ENCODE data around the gene SMAP2.

The SMAP2 gene

GRCh38 chr1:40397258-40397657, 23.7 kb downstream of the SMAP2 start:
- no peak overlapping the region for H3K4me3 ChIP-seq (ENCODE audit: low read length)
- H3K9ac ChIP-seq (ENCODE audit: low read length) = no peak overlapping the region
- H3F3A ChIP-seq (ENCODE audit: insufficient read depth, low read length) = no peaks in the 10 kb centered on the region
- no peaks in the 10 kb centered on the region for H4K20me1 ChIP-seq (ENCODE audit: insufficient read depth, low read length)
- no peaks in the 10 kb centered on the region for H3K27me3 ChIP-seq (replicated peaks; ENCODE audit: insufficient read depth, low read length)
- H3K27ac ChIP-seq (ENCODE audit: low read length) = no peak overlapping the region
- peaks cover 98% of the 10 kb centered on the region for H3K79me2 ChIP-seq (ENCODE audit: low read length)
- no peak for DNase-seq
- peaks cover 15% of the 10 kb centered on the region for H3K4me1 ChIP-seq (ENCODE audit: low read length)
- no peaks in the 10 kb centered on the region for H3K36me3 ChIP-seq (replicated peaks; ENCODE audit: insufficient read depth, low read length)
- H2AFZ ChIP-seq (ENCODE audit: low read length) = no peak overlapping the region
- TF ChIP-seq CTCF (IDR thresholded peaks at IDR 0.05; ENCODE audit: low read length) = no peak
- TF ChIP-seq EZH2 (optimal IDR thresholded peaks at IDR 0.05; ENCODE audit: low read depth, low read length) = no peak
- no peak for TF ChIP-seq EZH2phosphoT487 (IDR thresholded peaks at IDR 0.05; ENCODE audit: low read length)
- no peak overlapping the region for H3K4me2 ChIP-seq (ENCODE audit: low read depth, low read length)
- no peaks in the 10 kb centered on the region for H3K9me3 ChIP-seq (replicated peaks; ENCODE audit: insufficient read depth, low read length)
- H3K9me2 ChIP-seq (replicated peaks; ENCODE audit: insufficient read depth, low read length) = no peaks in the 10 kb centered on the region

- H3K4me2 ChIP-seq (ENCODE audit: low read depth, low read length) = no peak overlapping the region
- H3K36me3 ChIP-seq (replicated peaks; ENCODE audit: insufficient read depth, low read length) = no peaks in the 10 kb centered on the region
- no peaks in the 10 kb centered on the region for H3K27me3 ChIP-seq (replicated peaks; ENCODE audit: insufficient read depth, low read length)
- H3K9me3 ChIP-seq (replicated peaks; ENCODE audit: insufficient read depth, low read length) = no peaks in the 10 kb centered on the region
- H4K20me1 ChIP-seq (ENCODE audit: insufficient read depth, low read length) = no peaks in the 10 kb centered on the region
- H3K27ac ChIP-seq (ENCODE audit: low read length) = no peak overlapping the region
- H2AFZ ChIP-seq (ENCODE audit: low read length) = no peak overlapping the region
- H3F3A ChIP-seq (ENCODE audit: insufficient read depth, low read length) = no peaks in the 10 kb centered on the region
- no peak overlapping the region for H3K9ac ChIP-seq (ENCODE audit: low read length)
- no peaks in the 10 kb centered on the region for H3K9me2 ChIP-seq (replicated peaks; ENCODE audit: insufficient read depth, low read length)
- TF ChIP-seq EZH2phosphoT487 (IDR thresholded peaks at IDR 0.05; ENCODE audit: low read length) (no peak), CTCF (IDR thresholded peaks at IDR 0.05; ENCODE audit: low read length) (no peak), EZH2 (optimal IDR thresholded peaks at IDR 0.05; ENCODE audit: low read depth, low read length) (no peak)
- H3K79me2 ChIP-seq (ENCODE audit: low read length) = peaks cover 98% of the 10 kb centered on the region
- peaks cover 21% of the 10 kb centered on the region for H3K4me1 ChIP-seq (ENCODE audit: low read length)
- no peak for DNase-seq
- no peak overlapping the region for H3K4me3 ChIP-seq (ENCODE audit: low read length)
These were observed 26.6 kb downstream of the SMAP2 start for GRCh38 chr1:40399984-40400704.

GRCh38 chr1:40401473-40402201, 28.1 kb downstream of the SMAP2 start:
- DNase-seq = no peak

More at GRCh38 chr1:40401473-40402201, 28.1 kb downstream of the SMAP2 start:
- Histone ChIP-seq H3K27ac (ENCODE audit: low read length) (no peak overlapping the region), H3K4me1 (ENCODE audit: low read length) (peaks cover 21% of the 10 kb centered on the region), H3K36me3 (replicated peaks; ENCODE audit: insufficient read depth, low read length) (no peaks in the 10 kb centered on the region), H3K79me2 (ENCODE audit: low read length) (peaks cover 98% of the 10 kb centered on the region), H4K20me1 (ENCODE audit: insufficient read depth, low read length) (no peaks in the 10 kb centered on the region), H3K9ac (ENCODE audit: low read length) (no peak overlapping the region), H3K4me3 (ENCODE audit: low read length) (no peak overlapping the region), H3K9me2 (replicated peaks; ENCODE audit: insufficient read depth, low read length) (no peaks in the 10 kb centered on the region), H2AFZ (ENCODE audit: low read length) (no peak overlapping the region), H3K27me3 (replicated peaks; ENCODE audit: insufficient read depth, low read length) (no peaks in the 10 kb centered on the region), H3K4me2 (ENCODE audit: low read depth, low read length) (no peak overlapping the region), H3F3A (ENCODE audit: insufficient read depth, low read length) (no peaks in the 10 kb centered on the region), H3K9me3 (replicated peaks; ENCODE audit: insufficient read depth, low read length) (no peaks in the 10 kb centered on the region)
- TF ChIP-seq CTCF (IDR thresholded peaks at IDR 0.05; ENCODE audit: low read length) = no peak

Measured in MM.1S (cell line).